ENCODE measurements around the gene LGALS3. TPM values are rescaled to one million over a fixed set of nuclear protein-coding genes. Genes with fewer than 3 reads are reported as not detected.

Gene LGALS3
- total RNA-seq, 1 donor from 2014 or later: 12.2 TPM

DNA sequence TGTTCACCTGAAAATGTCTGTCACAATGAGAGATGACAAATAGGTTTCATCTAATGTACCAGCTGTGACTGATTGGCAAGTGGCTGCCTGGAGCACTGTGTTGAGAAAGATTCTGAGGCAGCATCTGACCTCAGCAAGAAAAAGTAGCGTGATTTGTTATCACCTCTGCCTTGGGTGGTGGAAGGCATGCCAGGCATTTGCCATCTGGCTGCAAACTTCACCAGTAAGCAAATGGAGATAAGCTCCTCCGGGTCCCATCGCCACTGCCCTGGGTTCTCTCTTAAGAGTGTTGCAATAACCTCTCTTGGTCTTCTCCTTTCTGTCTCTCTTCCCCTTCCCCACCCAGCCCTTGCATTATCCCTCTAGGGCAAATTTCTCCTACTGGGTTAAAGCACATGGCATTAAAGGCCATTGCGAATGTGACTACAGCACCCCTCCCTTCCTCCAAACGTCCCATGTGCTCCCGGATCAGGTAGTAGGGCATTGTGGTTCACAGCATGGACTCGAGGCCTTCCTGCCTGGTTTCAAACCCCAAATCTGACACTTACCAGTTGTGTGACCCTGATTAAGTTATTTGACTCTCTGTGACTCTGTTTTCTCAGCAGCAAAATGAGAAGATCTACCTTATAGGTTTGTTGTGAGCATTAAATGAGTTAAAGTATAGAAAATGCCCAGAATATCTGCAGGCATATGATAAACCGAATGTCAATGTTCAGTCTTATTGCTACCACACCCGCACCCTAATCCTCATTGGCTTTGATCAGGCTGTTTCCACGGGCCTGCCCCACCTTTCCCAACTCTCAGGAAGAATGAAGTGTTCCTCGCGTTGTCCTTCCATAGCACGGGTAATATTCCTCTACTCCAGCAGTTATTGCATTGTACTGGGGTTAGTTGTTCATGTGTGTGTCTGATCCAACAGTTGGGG, 8.2 kb upstream of the LGALS3 start:
- no peak for DNase-seq
- Mint-ChIP-seq H3K4me1 (peaks cover 15% of the 10 kb centered on the region), H3K9me3 (no peaks in the 10 kb centered on the region), H3K27me3 (peaks cover 24% of the 10 kb centered on the region), H3K27ac (no peak overlapping the region), H3K36me3 (ENCODE audit: low read depth) (no peaks in the 10 kb centered on the region), H3K4me3 (no peak overlapping the region)
- intact Hi-C loops (cut with micrococcal nuclease): no loop called here

DNA sequence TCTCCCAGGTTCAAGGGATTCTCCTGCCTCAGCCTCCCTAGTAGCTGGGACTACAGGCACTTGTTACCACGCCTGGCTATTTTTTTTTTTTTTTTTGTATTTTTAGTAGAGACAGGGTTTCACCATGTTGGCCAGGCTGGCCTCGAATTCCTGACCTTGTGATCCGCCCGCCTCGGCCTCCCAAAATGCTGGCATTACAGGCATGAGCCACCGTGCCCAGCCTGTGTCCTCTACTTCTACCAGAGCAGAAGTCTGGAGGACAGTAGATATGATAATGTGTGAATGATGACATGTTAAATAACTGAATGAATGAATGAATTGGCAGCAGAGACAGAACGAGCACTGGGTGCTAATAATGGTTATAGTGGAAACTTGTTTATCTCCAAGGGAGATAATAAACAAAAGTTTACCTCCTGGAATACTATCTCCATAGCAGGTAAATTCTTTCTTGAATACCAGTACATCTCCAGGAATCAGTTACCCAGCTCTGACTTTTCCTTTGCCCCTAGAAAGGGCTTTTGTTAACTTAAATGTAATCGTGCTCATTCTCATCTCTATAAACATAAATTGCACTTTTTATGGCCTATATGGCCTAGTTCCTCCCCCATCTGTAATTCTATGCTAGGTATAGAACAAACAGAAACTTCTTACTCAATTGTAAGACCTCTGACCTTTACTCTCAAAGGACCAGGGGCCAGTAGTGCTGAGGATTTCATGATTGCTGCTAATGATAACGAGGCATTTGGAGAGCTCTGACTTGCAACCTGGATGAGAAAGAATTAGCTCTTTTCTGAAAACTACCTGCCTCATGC, 7.2 kb upstream of the LGALS3 start:
- Mint-ChIP-seq H3K9me3 (no peaks in the 10 kb centered on the region), H3K4me3 (no peak overlapping the region), H3K27ac (no peak overlapping the region)

DNA sequence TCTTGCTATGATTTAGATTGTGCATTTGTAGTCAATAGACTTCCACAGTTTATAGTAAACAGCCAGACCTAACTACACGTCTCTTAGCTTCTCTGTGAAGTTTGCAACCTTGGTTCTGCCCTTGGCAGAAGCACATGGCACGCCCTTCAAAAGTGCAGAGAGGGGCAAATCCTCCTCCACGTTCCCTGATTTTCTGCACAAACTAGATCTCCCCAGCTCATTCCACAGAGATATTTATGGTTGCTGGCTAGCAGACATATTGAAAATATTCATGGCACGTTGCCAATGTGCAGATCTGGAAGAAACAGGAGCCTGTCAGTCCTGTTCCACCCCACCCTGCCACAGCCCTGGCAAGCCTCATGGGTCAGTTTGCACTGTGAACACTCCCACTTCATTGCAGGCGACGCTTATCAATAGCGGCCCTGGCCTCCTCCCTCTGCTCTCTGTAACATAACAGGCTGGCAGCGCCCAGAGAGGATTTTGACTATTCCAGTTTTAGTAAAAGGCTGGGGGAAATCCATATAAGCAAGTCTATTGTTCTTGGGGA, 6.5 kb upstream of the LGALS3 start:
- Mint-ChIP-seq H3K27ac (no peak overlapping the region), H3K27me3 (peaks cover 30% of the 10 kb centered on the region), H3K36me3 (ENCODE audit: low read depth) (no peaks in the 10 kb centered on the region), H3K4me1 (peaks cover 18% of the 10 kb centered on the region), H3K9me3 (no peaks in the 10 kb centered on the region), H3K4me3 (no peak overlapping the region)
- no peak for DNase-seq
- intact Hi-C loops (cut with micrococcal nuclease): no loop called here

More for the DNA sequence above, 7.2 kb upstream of the LGALS3 start:
- DNase-seq: no peak
- H3K36me3 Mint-ChIP-seq (ENCODE audit: low read depth): no peaks in the 10 kb centered on the region
- intact Hi-C loops (cut with micrococcal nuclease): no loop called here
- H3K4me1 Mint-ChIP-seq: peaks cover 16% of the 10 kb centered on the region
- H3K27me3 Mint-ChIP-seq: peaks cover 24% of the 10 kb centered on the region

DNA sequence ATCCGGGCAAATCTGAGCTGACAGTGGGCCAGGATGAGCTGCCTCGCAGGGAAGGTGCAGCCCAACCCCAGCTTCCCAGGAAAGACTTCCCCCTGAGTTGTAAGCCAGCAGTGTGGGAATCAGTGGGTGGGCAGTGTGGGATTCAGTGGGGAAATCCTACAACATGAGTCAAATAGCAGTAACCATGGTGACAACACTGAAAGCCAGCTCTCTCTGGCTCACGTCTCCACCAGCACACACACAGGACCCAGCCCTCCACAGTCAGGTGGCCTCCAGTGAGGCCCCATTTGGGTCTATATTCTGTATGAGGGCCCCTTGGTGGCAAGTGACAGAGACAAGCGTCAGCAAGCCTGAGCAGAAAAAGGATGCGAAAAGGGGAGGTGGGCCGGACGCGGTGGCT, 6.0 kb upstream of the LGALS3 start:
- Mint-ChIP-seq H3K4me1 (peaks cover 14% of the 10 kb centered on the region), H3K27ac (no peak overlapping the region)

DNA sequence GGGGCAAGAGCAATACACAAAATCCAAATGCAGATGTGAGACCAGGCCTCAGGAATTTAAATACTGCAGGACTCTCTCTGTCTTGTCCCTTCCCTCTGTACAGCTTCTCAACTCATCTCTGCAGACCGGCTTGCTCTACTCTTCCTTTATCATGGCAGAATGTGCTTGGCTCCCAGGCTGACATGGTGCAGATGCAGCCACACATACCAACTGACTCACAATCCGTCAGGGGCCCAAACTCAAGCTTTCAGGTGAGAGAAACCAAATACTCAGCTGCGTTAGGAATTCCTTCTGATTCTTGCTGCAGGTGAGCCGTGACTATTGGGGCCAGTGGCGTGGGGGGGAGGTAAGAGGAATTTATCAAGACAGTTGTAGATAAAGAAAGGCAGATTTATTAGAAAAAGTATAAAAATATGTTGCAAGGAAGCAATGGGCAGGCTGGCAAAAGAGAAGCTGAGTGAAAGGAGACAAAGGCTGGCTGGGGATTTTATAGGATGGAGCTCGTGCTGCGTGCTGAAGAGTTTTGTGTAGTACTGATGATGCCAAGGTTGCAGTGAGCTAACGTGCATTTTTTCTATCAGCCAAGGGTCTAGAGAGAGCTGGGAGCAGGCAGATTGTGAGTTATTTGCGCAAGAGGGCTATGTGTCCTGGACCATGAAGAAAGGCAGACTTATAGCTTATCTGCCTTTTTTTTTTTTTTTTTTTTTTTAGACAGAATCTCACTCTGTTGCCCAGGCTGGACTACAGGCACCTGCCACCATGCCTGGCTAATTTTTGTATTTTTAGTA, 5.0 kb upstream of the LGALS3 start:
- intact Hi-C loops (cut with micrococcal nuclease): no loop called here
- DNase-seq: no peak
- Mint-ChIP-seq H3K4me3 (no peak overlapping the region), H3K27ac (no peak overlapping the region), H3K27me3 (peaks cover 36% of the 10 kb centered on the region), H3K36me3 (ENCODE audit: low read depth) (no peaks in the 10 kb centered on the region), H3K9me3 (no peaks in the 10 kb centered on the region), H3K4me1 (peaks cover 16% of the 10 kb centered on the region)

More for the DNA sequence above, 6.0 kb upstream of the LGALS3 start:
- H3K36me3 Mint-ChIP-seq (ENCODE audit: low read depth): no peaks in the 10 kb centered on the region
- H3K27me3 Mint-ChIP-seq: peaks cover 33% of the 10 kb centered on the region
- H3K4me3 Mint-ChIP-seq: no peak overlapping the region
- no peaks in the 10 kb centered on the region for H3K9me3 Mint-ChIP-seq
- no peak for DNase-seq
- intact Hi-C loops (cut with micrococcal nuclease): no loop called here

DNA sequence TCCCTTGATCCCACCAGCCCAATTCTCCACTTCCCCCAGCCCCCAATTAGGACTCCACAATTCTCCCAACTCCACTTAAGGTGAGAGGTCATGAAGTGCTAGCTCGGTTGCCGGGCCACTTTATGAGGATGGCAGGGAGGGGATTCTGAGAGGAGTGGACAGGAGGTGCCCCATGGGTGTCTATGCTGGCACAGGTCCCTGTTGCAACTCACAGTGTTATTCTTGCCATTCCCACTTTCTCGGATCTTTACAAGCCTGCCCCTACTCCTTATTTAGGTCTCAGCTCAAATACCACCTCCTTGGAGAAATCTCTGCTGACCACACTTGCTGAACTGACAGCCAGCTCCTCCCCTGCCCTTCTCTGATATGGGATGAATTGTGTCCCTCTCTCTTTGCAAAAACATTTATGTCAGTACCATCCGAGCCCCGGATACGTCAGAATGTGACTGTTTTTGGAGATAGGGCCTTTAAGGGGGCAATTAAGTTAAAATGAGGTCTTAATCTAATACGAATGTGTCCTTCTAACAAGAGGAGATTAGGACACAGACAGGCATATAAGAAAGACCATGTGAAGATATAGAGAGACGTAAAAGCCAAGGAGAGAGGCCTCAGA, 4.2 kb upstream of the LGALS3 start:
- H3K36me3 Mint-ChIP-seq (ENCODE audit: low read depth): no peaks in the 10 kb centered on the region
- no peaks in the 10 kb centered on the region for H3K9me3 Mint-ChIP-seq
- H3K4me1 Mint-ChIP-seq: peaks cover 17% of the 10 kb centered on the region
- H3K27me3 Mint-ChIP-seq: peaks cover 30% of the 10 kb centered on the region
- intact Hi-C loops (cut with micrococcal nuclease): no loop called here
- H3K27ac Mint-ChIP-seq: no peak overlapping the region
- DNase-seq: no peak
- H3K4me3 Mint-ChIP-seq: no peak overlapping the region

DNA sequence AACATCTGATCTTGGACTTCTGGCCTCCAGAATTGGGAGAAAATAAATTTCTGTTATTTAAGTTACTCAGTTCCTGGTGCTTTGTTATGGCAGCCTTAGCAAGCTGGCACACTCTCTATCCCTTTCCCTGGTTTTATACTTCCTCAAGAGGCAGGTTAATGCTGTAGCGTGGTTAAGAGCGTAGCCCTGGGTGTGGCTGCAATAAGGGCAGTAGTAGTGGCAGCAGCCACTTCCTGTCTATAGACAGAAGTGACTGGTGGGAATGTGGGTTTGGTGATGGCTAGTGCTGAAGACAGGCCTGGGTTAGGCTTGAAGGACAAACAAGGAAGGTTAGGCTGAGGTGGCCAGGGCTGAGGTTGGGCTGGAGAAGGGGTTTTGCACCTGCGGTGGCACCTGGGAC, 3.6 kb upstream of the LGALS3 start:
- peaks cover 20% of the 10 kb centered on the region for H3K4me1 Mint-ChIP-seq
- H3K9me3 Mint-ChIP-seq: no peaks in the 10 kb centered on the region
- intact Hi-C loops (cut with micrococcal nuclease): no loop called here
- peak; percentile 67 for DNase-seq
- no peak overlapping the region for H3K4me3 Mint-ChIP-seq
- no peaks in the 10 kb centered on the region for H3K36me3 Mint-ChIP-seq (ENCODE audit: low read depth)
- H3K27me3 Mint-ChIP-seq: peaks cover 30% of the 10 kb centered on the region
- no peak overlapping the region for H3K27ac Mint-ChIP-seq

DNA sequence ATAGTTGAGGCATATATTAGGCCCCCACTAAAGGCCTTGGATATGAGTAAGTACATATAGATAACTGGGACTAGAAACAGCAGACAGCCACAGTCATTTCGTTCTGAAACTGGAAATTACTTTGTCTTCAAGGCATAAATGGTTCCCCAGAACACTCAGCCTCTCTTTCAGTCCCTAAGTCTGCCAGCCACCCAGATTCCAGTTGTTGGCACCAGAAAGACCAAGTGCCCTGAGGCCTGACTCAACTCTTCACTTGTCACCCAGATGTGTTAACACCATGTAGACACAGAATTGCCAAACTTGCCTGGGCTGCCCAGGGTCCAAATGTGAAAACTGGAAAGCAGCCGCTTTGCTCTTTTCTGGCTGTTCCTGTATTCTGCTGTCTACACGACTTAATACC, 3.0 kb upstream of the LGALS3 start:
- Mint-ChIP-seq H3K27ac (no peak overlapping the region), H3K9me3 (no peaks in the 10 kb centered on the region), H3K27me3 (peaks cover 30% of the 10 kb centered on the region), H3K4me3 (no peak overlapping the region), H3K36me3 (ENCODE audit: low read depth) (no peaks in the 10 kb centered on the region), H3K4me1 (peaks cover 23% of the 10 kb centered on the region)
- DNase-seq: no peak
- intact Hi-C loops (cut with micrococcal nuclease): no loop called here

DNA sequence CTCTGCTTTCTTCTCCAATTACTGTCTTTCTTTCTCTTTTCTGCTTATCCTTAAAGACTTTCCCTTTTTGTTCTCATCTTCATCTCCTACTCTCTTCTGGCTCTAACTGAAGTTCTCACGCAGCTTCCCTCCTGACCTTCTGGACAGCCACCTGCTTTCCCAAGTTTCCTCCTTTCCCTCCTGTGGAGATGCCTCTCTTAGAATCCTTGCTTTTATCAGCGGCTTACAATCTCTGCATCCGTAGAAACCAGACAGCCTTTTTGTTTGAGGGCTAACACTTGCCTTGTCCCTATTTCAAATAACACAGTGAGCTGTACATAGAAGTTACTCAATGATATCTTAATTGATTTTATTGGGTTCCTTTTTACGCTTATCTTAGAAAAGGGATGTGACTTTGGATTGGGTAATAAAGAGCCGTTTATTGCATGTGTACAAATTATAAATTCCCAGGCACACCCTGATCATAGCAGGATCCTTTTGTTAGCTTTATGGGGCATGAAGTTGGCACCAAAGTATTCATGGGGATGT, 2.1 kb upstream of the LGALS3 start:
- DNase-seq: no peak
- no peak overlapping the region for H3K4me3 Mint-ChIP-seq
- peaks cover 30% of the 10 kb centered on the region for H3K27me3 Mint-ChIP-seq
- peaks cover 31% of the 10 kb centered on the region for H3K4me1 Mint-ChIP-seq
- no peak overlapping the region for H3K27ac Mint-ChIP-seq
- H3K36me3 Mint-ChIP-seq (ENCODE audit: low read depth): peaks cover 2% of the 10 kb centered on the region
- intact Hi-C loops (cut with micrococcal nuclease): no loop called here
- no peaks in the 10 kb centered on the region for H3K9me3 Mint-ChIP-seq

DNA sequence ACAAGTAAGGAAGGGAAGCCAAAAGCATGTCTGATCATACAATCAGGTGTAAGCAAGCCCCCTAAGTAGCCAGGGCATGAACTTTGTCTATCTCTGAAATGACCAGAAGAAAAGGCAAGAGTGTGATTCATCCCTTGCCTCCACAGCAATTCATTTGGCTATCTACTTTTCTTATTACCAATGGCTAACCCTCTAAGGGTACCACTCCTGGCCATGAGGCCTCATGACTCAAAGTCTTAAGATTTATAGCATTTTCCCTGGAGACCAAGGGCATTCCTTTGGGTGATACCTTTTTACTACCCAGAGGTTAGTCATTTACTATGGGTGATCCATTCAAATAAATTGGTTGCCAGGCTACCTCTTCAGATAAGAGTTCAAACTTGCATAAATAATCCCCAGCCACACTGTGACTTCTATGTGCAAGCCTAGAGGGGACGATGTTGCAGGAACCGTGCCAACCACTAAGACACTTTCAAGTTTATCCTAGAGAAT, 1.5 kb upstream of the LGALS3 start:
- no peak for DNase-seq
- Mint-ChIP-seq H3K36me3 (ENCODE audit: low read depth) (peaks cover 2% of the 10 kb centered on the region), H3K4me1 (peaks cover 31% of the 10 kb centered on the region), H3K4me3 (no peak overlapping the region), H3K9me3 (no peaks in the 10 kb centered on the region), H3K27me3 (peaks cover 25% of the 10 kb centered on the region), H3K27ac (no peak overlapping the region)
- intact Hi-C loops (cut with micrococcal nuclease): no loop called here

DNA sequence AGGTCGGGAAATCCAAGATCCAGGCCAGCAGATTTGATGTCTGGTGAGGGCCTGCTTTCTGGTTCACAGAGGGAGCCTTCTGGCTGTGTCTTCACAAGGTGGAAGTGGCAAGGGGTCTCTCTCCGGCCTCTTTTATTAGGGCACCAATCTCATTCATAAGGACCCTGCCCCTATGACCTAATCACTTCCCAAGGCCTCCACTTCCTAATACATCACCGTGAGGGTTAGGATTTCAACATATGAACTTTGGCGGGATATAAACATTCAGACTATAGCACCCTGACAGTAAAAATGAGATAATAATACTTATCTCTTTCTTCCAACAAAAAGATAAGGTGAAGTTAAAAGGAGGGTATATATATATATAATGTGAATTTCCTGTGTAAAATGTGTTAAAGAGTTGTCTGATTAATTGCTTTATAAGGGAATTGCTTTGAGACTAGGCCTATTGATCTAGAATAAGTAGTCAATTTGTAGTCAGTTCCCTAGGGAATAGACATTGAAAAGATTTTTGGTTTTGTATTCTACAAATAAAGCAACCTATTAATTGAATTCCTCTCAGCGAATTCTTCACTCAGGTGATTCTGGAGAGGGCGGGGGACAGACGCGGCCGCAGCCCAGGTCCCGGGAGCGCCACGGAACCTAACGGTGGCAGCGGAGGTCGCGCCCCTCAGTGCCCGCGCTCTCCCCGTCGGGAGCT, 516 bp upstream of the LGALS3 start:
- H3K36me3 Mint-ChIP-seq (ENCODE audit: low read depth): peaks cover 5% of the 10 kb centered on the region
- peak overlapping the region; percentile 77 for H3K27ac Mint-ChIP-seq
- H3K4me1 Mint-ChIP-seq: peaks cover 31% of the 10 kb centered on the region
- intact Hi-C loops (cut with micrococcal nuclease): loop anchor here (1.0 kb wide), 1 partner anchor 25 kb away; no protein-coding TSS in a partner anchor
- H3K27me3 Mint-ChIP-seq: peaks cover 24% of the 10 kb centered on the region
- H3K4me3 Mint-ChIP-seq: peak overlapping the region; percentile 82
- no peaks in the 10 kb centered on the region for H3K9me3 Mint-ChIP-seq
- no peak for DNase-seq

DNA sequence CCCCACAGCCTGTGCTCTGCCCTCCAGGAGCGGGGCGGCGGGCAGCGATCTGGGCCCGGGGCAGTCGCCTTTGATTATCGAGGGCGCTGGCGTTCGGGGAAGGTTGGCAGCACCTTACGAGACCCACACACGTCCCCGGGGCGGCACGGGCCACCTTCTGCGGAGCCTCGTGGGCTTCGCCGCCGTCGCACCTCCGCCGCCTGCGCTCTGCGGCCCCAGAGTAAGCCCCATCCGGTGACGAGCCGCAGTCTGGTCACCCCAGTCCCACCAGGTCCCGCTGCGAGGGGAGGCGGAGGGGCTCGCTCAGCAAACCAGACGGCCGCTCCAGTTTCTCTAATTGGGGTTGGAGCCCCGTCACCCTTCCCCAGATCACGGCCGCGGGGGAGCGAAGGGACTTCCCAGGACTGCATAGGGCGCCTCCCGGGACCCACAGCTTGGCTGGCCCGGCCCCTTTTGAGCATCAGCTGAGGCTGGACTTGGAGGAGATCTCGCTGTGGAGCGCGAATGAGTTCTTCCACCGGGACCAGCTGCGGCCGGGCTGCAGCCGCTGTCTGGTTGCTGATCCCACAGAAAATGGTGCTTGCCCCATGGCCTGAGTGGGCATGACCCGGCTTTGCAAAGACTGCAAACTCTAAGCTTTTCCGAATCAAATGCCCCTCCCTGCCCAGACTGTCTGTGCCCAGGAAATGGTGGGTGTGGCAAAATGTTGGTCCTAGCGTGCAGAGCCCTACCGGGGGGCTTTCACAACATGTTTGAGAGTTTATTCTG, 560 bp downstream of the LGALS3 start:
- Mint-ChIP-seq H3K36me3 (ENCODE audit: low read depth) (peaks cover 8% of the 10 kb centered on the region), H3K27me3 (peaks cover 20% of the 10 kb centered on the region), H3K4me1 (peaks cover 29% of the 10 kb centered on the region), H3K9me3 (no peaks in the 10 kb centered on the region), H3K27ac (peak overlapping the region; percentile 63), H3K4me3 (peak overlapping the region; percentile 82)
- DNase-seq: peak; percentile 83
- intact Hi-C loops (cut with micrococcal nuclease): loop anchor here (1.0 to 2.0 kb wide), 2 partner anchors 26 to 41 kb away; no protein-coding TSS in a partner anchor

All from activated CD4-positive, alpha-beta T cell treated with anti-CD3 and anti-CD28 coated beads, Interleukin-2, amount 10 ng/mL, durations not matched to agents 24 days and 14 days (primary cell).